HG02981 (cell line): ENCODE data around the gene CLTRN.
A peak's percentile ranks its signal among the peaks of the same experiment; 100 is the strongest.
"Not testable (repeated sequence)": the region's sequence is repeated elsewhere in the genome, so short reads cannot be mapped to it uniquely, and the experiment has no call there.

Experiments used
- ATAC-seq: cut with Tn5 transposase; IDR thresholded peaks from one replicate; pipeline ENCODE4 v1.9.1; 2021; ENCODE audit warnings: mild to moderate bottlenecking, moderate library complexity; ENCODE audit not compliant: unreplicated experiment

Gene CLTRN

DNA sequence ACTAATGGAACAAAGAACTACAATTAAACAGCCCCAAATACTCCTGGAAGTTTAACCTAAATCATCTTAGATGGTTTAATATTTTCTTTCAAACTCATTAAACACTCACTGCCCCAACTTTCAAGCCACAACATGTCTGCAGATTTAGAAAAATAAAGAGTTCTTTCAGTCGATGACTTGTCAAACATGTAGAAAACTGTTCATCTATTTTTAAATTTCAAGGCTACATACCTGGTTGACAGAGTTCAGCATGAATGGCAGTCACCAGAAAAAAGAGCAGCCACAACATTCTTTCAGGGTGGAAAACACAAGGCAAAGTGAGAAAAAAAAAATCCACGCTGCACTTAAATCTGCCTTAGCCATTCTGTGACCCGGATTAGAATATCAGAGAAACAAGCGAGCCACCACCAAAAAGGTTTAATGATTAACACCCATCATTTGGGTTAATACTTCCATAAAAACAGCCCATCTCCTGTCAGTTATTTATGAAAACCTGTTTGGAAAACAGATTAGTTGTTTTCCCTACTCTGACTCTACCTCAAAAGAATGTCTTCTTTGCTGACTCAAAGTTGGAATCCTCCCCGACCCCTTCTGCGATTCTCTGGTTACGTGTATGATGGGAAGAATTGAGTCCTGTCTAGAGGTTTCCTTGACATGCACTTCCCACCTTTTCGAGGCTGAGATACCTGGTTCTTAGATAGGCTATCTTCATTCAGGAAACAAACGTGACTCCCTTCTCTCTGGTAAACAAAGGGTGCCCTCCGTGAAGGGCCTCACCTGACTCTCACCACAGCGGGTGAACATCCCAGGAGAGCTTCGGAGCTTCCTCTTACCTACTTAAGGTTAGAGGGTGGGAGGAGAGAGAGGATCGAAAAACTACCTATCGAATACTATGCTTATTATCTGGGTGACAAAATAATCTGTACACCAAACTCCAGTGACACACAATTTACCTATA, at the start of gene CLTRN:
CLTRN (minus strand) TSS at position 319 of the 958 bp plus-strand sequence; CDS start at position 289, 30 bp downstream.
- ATAC-seq = no peak

- not testable (repeated sequence) for ATAC-seq
Observed at GRCh38 chrX:15704273-15704672, 39.7 kb upstream of the CLTRN start.

GRCh38 chrX:15703809-15704208, 39.2 kb upstream of the CLTRN start:
- ATAC-seq = not testable (repeated sequence)

DNA sequence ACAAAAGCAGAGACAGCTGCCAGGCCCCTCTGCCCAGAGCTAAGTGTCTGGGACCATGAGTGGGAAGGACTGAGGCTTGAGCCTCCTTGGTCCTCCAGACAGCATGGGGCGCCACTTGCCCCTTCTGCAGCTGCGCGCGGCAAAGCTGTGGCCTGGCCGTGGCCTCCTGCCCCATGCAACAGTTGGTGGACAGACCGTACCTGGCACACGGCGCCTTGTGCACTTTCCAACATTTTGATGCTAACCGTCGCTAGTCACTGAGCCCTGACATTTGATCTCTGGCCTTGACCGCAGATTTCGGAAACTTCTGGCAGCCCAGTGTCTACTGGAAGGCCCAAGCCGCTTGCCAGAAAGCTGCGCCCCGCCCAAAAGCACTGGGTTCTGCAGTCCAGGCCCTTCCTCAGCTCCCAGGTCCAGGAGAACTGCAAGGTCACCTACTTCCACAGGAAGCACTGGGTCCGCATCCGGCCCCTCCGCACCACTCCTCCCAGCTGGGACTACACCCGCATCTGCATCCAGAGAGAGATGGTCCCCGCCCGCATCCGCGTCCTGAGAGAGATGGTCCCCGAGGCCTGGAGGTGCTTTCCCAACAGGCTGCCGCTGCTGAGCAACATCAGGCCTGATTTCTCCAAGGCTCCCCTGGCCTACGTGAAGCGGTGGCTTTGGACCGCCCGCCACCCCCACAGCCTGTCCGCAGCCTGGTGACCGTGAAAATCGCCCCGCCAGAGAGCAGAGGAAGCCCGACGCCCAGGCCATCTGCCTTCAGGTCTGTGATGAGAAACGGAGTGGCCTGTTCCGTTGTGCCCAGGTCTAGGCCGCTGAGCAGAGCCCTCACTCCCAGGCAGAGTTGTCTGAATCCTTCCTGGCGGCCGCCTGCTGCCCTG, 38.1 kb upstream of the CLTRN start:
- ATAC-seq = no peak

- ATAC-seq = no peak
Observed at GRCh38 chrX:15696516-15696915, 31.9 kb upstream of the CLTRN start.

DNA sequence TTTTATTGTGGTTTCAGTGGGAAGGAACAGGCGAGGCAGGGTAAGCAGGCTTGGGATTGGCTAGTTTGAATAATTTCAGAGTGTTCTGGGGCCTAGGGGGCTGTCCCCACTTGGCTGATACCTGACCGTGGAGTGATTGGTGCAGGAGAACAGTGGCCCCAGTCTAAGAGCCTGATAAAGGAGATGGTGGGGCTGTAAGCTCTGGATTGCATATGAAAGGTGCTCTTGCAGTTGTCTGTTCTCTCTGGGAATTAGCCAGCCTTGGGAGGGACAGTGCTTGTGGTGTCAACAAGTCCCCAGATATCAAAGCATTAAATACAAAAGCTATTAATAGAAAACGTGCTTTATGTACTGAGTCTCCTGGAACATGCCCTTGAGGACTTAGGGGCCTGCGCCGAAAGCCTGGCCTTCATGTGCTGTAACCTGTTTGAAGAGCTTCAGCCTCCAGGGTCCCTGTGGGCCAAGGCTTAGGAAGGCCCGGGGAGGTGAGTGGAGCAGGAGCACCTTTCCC, 30.4 kb upstream of the CLTRN start:
- no peak for ATAC-seq

- ATAC-seq = peak; percentile 61
Observed at GRCh38 chrX:15686818-15687685, 22.4 kb upstream of the CLTRN start.

DNA sequence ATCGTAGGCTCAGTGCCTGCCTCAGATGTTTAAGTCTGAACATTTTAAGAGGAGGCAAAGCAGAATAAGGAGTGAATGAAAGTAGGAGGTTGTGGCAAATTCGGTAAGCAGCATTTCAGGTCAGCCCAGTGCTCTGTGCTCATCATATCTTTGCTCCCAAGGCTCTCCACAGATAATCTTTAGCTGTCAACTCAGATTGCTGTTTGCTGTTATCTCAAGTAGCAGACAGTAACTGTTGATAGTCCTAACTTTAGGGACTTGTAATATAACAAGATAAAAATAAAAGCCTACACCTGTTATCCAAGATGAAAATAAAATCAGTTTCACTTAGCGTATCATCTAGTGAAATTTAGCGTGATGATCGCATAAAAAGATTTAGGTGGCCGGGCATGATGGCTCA, 18.6 kb upstream of the CLTRN start:
- ATAC-seq = no peak

DNA sequence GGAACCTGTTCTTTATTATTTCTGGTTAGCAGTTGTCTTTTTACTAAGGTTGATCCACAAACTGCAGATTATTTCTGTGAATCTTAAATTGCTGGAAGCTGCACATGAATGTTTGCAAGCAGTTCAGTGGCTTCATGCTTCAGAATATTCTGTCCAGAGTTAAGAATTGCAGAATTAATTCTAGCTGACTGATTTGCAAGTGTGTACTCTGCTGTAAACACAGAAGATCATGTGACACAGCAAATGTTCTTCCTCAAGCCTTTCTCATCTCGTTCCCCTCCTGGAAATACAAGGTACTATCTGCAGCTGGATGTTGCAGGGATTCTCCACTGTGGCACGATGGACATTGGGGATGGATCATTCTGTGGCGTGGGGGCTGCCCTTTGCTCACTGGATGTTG, 16.8 kb upstream of the CLTRN start:
- ATAC-seq = no peak

GRCh38 chrX:15680401-15680800, 15.8 kb upstream of the CLTRN start:
- ATAC-seq = peak; percentile 75

DNA sequence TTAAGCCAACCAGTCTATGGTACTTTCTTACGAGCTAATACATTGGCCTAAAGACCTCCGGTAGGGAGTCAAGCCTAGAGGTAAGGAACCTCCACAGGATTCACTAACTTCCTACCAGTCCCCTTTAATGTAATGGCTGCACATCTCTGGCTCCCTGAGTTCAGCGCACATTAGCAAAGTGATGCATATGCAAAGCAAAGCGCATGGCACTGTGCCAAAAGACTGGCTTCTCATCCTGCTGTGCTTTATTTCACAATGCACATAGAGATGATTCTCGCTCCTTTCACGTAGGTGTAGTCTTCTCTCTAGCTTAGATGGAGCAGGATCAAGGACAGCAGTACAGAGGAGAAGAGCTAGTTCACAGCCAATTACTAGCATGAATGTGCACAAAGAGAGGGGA, 14.6 kb upstream of the CLTRN start:
- no peak for ATAC-seq

GRCh38 chrX:15678339-15678738, 13.7 kb upstream of the CLTRN start:
- ATAC-seq = no peak

- ATAC-seq = no peak
Observed at GRCh38 chrX:15676886-15677285, 12.3 kb upstream of the CLTRN start.

DNA sequence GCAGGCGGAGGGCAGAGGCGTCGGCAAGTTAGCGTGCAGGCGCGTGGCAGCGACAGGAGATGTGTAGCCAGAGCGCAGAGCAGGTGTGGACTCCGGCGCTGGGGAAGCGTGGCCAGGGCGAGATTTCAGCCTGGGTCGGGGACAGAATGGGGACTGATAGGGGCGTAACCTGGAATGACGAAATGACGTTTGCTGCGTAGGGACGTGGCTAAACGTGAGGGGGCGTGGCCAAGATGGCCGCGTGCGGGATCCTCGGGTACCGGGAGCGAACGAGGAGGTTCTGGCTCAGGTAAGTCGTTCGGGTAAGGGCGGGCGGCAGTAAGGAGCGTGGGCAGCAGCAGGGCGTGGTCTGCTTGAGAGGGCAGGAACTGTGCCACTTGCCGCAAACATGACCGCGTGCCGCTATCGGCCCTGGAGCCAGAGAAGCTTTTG, 10.9 kb upstream of the CLTRN start:
- ATAC-seq = peak; percentile 51

- peak; percentile 77 for ATAC-seq
Observed at GRCh38 chrX:15674841-15675489, 10.4 kb upstream of the CLTRN start.

DNA sequence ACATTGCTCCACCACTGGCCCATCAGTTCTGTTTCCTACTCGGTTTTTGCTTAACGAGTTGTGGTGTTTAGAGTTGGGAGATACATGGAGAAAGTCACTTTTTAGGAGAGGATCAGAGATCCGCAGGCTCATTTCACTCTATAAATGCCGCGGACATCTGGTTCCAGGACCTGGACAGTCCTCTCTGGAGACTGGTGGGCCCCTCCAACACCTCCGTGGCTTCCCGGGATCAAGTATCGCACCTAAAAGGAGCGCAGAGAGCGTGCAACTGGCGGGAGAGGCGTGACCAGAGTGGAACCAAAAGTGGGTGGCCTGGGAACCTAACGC, 9.9 kb upstream of the CLTRN start:
- no peak for ATAC-seq

DNA sequence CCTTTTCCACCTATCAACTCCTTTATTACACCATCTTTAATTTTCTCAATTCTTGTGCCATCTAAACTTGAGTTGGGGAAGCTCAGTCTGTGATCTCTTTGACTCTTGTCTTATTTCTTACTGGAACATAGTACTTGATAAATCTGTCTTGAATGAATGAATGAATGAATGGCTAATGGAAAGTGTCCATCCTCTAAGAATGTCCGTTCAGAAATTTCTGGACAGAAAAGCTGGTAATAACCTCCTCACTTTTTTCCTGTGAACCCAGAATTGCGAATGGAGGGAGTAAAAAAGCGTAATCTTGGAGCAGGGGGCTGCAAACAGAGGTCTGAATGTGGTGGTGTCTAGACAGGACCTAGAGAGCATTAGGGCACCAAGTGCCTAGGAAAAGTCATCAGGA, 9.4 kb upstream of the CLTRN start:
- ATAC-seq = no peak

GRCh38 chrX:15672881-15673280, 8.3 kb upstream of the CLTRN start:
- no peak for ATAC-seq

DNA sequence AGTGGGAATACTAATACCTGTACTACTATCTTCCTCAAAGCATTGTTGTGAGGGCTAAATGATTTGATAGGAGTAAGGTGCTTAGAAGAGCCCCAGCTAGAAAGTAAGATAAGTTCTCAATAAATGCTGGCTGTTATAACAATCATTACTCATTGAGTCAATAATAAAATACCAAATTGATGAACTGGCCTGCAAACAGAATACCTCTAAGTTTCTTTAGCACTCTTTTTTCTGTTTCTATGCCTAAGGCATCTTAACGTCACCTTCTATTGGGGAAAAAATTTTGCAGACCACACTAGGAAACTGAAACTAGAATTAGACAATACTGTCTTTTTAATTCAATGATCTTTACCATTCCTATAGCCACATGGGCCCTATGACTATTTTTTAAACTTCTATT, 1.2 kb downstream of the CLTRN start:
- no peak for ATAC-seq

DNA sequence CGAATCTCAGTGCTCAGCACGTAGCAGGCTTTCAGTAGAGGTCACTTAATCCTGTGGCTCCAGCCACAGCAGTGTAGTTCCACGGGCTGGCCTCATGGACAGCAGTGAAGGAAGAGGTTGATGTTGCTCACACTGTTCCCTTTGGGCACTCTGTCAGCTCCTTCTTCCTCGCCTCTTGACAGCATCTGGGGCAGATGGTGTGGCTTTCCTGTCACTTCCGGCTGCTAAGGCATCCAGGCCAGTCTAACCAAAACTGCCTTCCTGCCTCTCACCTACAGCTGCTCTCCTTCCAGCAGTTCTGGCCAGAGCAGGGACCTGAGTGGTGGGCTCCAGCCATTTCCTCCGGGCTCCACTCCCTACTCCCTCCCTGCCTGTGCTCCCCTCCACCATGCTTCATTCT, 9.8 kb downstream of the CLTRN start:
- ATAC-seq = not testable (repeated sequence)
